GM12878 (cell line): ENCODE data around the gene ZNF281. TPM values are rescaled to one million over a fixed set of nuclear protein-coding genes. Genes with fewer than 3 reads are reported as not detected.
A peak's percentile ranks its signal among the peaks of the same experiment; 100 is the strongest.

Experiments used
- BCL3 ChIP-seq: IDR thresholded peaks from 2 replicates; pipeline ENCODE4 v1.6.1; 2011; ENCODE audit warnings: borderline replicate concordance, low read depth, mild to moderate bottlenecking, moderate library complexity, low read length; ENCODE audit not compliant: insufficient read depth, poor library complexity, severe bottlenecking
- CHD2 ChIP-seq: IDR thresholded peaks from 2 replicates; pipeline ENCODE4 v1.6.1; 2011; ENCODE audit warnings: low read depth, low read length, improper control_type of control experiment, borderline replicate concordance
- CREM ChIP-seq: IDR thresholded peaks from 2 replicates; pipeline ENCODE4 v1.6.1; 2014; ENCODE audit warnings: antibody characterized with exemption, low read depth
- EGR1 ChIP-seq, 2 experiments: IDR thresholded peaks; 1 replicate in 1 of 2; 2 replicates in 1 of 2; pipeline ENCODE4 v1.6.1; 2011 to 2012; ENCODE audit warnings: low read depth in 2 of 2, low read length in 2 of 2, borderline replicate concordance in 1 of 2, mild to moderate bottlenecking in 1 of 2, moderate library complexity in 1 of 2
- FOS ChIP-seq: IDR thresholded peaks from 3 replicates; pipeline ENCODE4 v1.6.1; 2011; ENCODE audit warnings: borderline replicate concordance; ENCODE audit not compliant: insufficient read length; ENCODE audit errors: extremely low read depth
- GABPA ChIP-seq: IDR thresholded peaks from 2 replicates; pipeline ENCODE4 v1.6.1; 2014; ENCODE audit warnings: antibody characterized with exemption, low read depth, mild to moderate bottlenecking, inconsistent platforms
- HDAC2 ChIP-seq: fragments of 200-600 bp; sonication (generic); IDR thresholded peaks from 2 replicates; pipeline ENCODE4 v1.6.1; 2017
- IKZF1 ChIP-seq: fragments of 450-650 bp; conservative IDR thresholded peaks from 2 replicates; pipeline ENCODE4 v1.6.1; 2017; ENCODE audit warnings: antibody characterized with exemption, mild to moderate bottlenecking
- JUNB ChIP-seq: IDR thresholded peaks from 2 replicates; pipeline ENCODE4 v1.6.1; 2016; ENCODE audit warnings: antibody characterized with exemption, mild to moderate bottlenecking
- MTA2 ChIP-seq: fragments of 450-650 bp; IDR thresholded peaks from 2 replicates; pipeline ENCODE4 v1.6.1; 2016; ENCODE audit warnings: low read depth, mild to moderate bottlenecking, moderate library complexity
- NFYA ChIP-seq: IDR thresholded peaks from 2 replicates; pipeline ENCODE4 v1.6.1; 2011; ENCODE audit warnings: low read depth, mild to moderate bottlenecking, low read length, improper control_type of control experiment, borderline replicate concordance
- NKRF ChIP-seq: fragments of 450-650 bp; conservative IDR thresholded peaks from 2 replicates; pipeline ENCODE4 v1.6.1; 2017; ENCODE audit warnings: mild to moderate bottlenecking, moderate library complexity
- NR2F1 ChIP-seq: fragments of 450-650 bp; conservative IDR thresholded peaks from 2 replicates; pipeline ENCODE4 v1.6.1; 2017; ENCODE audit warnings: mild to moderate bottlenecking
- PKNOX1 ChIP-seq: fragments of 450-650 bp; IDR thresholded peaks from 2 replicates; pipeline ENCODE4 v1.6.1; 2016; ENCODE audit warnings: mild to moderate bottlenecking
- RAD21 ChIP-seq: IDR thresholded peaks from 2 replicates; pipeline ENCODE4 v1.6.1; 2011; ENCODE audit warnings: mild to moderate bottlenecking, low read depth, low read length, moderate library complexity; ENCODE audit not compliant: insufficient read depth
- REST ChIP-seq: IDR thresholded peaks from 2 replicates; pipeline ENCODE4 v1.6.1; 2012; ENCODE audit warnings: mild to moderate bottlenecking, low read depth, low read length
- RUNX3 ChIP-seq: IDR thresholded peaks from 2 replicates; pipeline ENCODE4 v1.6.1; 2012; ENCODE audit warnings: low read length, inconsistent platforms
- SMARCA5 ChIP-seq: fragments of 450-650 bp; IDR thresholded peaks from 2 replicates; pipeline ENCODE4 v1.6.1; 2017; ENCODE audit warnings: mild to moderate bottlenecking
- SMC3 ChIP-seq: IDR thresholded peaks from 2 replicates; pipeline ENCODE4 v1.6.1; 2011; ENCODE audit warnings: low read length, improper control_type of control experiment, borderline replicate concordance
- YY1 ChIP-seq: IDR thresholded peaks from 2 replicates; pipeline ENCODE4 v1.6.1; 2011; ENCODE audit warnings: low read depth, mild to moderate bottlenecking, low read length
- ZNF622 ChIP-seq: fragments of 450-650 bp; IDR thresholded peaks from 2 replicates; pipeline ENCODE4 v1.6.1; 2017; ENCODE audit warnings: mild to moderate bottlenecking, inconsistent platforms
- polyA plus RNA-seq, 11 experiments: library from polyadenylated mRNA; depleted of rRNA in 4 of 11; unstranded in 6 of 11; stranded (reverse) in 5 of 11; fragments of >200 nt; fragmentation: Nextera tagmentation in 4 of 11; fragmentation: Illumina TruSeq in 1 of 11; extraction: Ambion mirVana in 4 of 11; extraction: Trizol in 1 of 11; gene quantifications; 1 replicate in 1 of 11; 2 replicates in 10 of 11; pipeline versions ENCODE4 v1.2.1 to v1.2.3, GENCODE V29; 2011 to 2016; ENCODE audit warnings: inconsistent platforms in 2 of 11, missing spikeins in 2 of 11, low read depth in 1 of 11
- total RNA-seq, 4 experiments: library from RNA; depleted of rRNA in 3 of 4; stranded (reverse); fragments of >200 nt in 3 of 4; fragmentation: Illumina TruSeq in 1 of 4; extraction: Trizol in 1 of 4; gene quantifications; 2 replicates each; pipeline versions ENCODE4 v1.2.1 to v1.2.3, GENCODE V29; 2013 to 2021
- TF ChIP-seq, protein P1 (sequence below): IDR thresholded peaks from 2 replicates; pipeline ENCODE4 v1.6.1; 2012; ENCODE audit warnings: low read depth, low read length, improper control_type of control experiment

ZNF281 gene
- total and polyA plus RNA-seq, 10 of the 15 experiments (the other 5 are each of a cell fraction or from before 2014, with no cell fraction given) = 8.3 to 21.8 (median 15.4) TPM

DNA sequence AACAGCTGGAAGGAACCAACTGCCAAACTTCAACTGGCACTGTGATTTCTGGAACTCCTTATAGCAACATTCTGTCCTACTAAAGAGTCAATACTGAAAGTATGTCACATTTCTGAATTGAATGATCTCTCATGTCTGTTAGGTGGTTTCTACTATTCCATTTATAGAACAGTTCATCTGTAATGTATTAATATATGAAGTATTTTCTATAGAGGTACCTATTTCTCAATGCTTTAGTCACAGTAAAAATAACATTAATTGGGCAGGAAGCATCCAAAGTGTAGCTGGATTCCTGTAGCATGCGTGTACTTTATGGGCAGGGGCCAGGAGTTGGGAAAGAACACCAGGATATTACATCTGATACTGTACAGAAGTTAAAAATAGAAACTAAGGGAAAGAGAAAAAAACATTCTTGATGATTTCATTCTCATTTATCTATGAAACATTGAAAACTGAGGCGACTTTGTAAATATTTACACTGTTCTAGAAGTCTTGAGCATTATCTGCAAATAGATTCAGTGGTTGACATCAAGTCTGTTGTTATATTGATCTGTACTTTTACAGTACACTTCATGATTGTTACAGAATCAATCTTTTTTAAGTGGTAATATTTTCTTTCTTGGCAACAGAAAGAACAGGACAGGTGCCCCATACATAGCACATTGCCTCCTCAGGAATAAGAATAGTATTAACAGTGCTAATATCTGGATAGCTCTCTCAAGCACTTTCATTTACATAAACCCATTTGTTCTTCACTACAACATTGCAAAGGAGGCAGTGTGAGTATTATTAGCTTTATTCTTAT, 6.2 kb upstream of the ZNF281 start (continued):
- TF ChIP-seq IKZF1 = peak; percentile 37
- TF ChIP-seq CHD2 = no peak
- TF ChIP-seq RAD21 = no peak
- TF ChIP-seq PKNOX1 = no peak
- TF ChIP-seq GABPA = no peak
- TF ChIP-seq NFYA = no peak
- no peak for TF ChIP-seq ZNF622
- TF ChIP-seq, protein P1, sequence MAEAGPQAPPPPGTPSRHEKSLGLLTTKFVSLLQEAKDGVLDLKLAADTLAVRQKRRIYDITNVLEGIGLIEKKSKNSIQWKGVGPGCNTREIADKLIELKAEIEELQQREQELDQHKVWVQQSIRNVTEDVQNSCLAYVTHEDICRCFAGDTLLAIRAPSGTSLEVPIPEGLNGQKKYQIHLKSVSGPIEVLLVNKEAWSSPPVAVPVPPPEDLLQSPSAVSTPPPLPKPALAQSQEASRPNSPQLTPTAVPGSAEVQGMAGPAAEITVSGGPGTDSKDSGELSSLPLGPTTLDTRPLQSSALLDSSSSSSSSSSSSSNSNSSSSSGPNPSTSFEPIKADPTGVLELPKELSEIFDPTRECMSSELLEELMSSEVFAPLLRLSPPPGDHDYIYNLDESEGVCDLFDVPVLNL = no peak
- TF ChIP-seq SMARCA5 = no peak
- no peak for TF ChIP-seq BCL3
- TF ChIP-seq EGR1 (IDR thresholded peaks at IDR 0.05; ENCODE audit: borderline replicate concordance in 1 of 2, low read depth in 2 of 2, low read length in 2 of 2) = no peak
- no peak for TF ChIP-seq HDAC2
- no peak for TF ChIP-seq MTA2
- TF ChIP-seq NR2F1 = no peak
- TF ChIP-seq RUNX3 = peak; percentile 54; the same call in 1 of the 2 replicates
- no peak for TF ChIP-seq NKRF
- no peak for TF ChIP-seq SMC3
- no peak for TF ChIP-seq REST
- TF ChIP-seq FOS = no peak
- peak; percentile 50; the same call in 1 of the 2 replicates for TF ChIP-seq CREM
- TF ChIP-seq JUNB = peak; percentile 80
- TF ChIP-seq YY1 = no peak
